ENCODE measurements around the gene IFNA10.
"Not testable (repeated sequence)": the region's sequence is repeated elsewhere in the genome, so short reads cannot be mapped to it uniquely, and the experiment has no call there.

Gene IFNA10

DNA sequence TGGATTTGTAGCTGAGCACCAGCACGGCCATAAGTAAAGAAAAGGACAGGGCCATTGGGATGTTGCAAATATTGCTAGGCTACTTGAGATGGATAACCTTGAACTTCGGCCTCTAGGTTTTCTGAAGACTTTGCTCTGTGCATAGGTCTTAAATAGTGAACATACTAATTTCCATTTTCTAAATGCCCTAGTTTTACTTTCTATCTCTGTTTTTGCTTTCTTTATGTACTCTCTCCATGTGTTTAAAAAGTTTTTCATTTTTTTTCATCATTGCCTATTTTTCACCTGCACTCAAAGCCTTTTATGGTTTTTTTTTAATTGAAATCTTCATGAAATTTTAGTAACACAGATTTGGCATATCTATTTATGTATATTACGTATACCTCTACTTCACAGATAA lies at the start of gene IFNA10:
TSS of gene IFNA10 (minus strand) at position 101 of the 400 bp plus-strand sequence. CDS start at position 55, 46 bp downstream.
- DNase-seq (ENCODE audit: extremely low spot score, insufficient read length, low read depth); FAIRE-seq: not testable (repeated sequence)

DNA sequence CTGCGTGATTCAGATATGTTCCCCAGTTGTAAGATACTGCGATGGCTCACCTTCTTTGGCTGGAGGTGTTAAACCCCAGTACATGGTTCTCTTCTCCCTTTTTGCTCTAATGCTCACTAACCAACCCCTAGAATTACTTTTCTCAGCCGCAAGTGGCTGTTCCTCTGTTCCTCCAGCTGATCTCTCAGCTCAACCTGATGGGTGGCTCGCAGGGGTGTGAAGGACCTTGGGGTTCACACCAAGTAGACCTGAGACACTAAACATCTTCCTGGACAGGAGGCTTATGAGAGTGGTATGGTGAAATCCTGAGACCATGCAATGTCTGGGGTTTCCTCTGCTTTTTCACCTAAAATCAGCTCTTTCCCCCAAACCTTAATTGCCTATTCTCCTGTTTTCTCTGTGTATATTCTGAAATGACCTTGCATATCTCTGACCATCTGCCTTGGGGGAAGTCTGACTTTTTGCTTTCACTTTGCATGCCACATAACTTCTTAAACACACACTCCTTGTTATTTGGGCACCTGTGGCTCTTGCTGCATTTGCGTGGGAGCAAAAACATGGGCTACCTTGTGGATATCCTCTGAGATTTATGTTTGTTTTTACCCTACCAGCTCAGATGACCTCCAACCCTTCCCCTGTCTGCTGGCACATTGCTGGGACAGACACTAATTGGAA lies 48.7 kb upstream of the IFNA10 start:
- peak; percentile 84 for FAIRE-seq
- no peak for DNase-seq (ENCODE audit: extremely low spot score, insufficient read length, low read depth)

DNA sequence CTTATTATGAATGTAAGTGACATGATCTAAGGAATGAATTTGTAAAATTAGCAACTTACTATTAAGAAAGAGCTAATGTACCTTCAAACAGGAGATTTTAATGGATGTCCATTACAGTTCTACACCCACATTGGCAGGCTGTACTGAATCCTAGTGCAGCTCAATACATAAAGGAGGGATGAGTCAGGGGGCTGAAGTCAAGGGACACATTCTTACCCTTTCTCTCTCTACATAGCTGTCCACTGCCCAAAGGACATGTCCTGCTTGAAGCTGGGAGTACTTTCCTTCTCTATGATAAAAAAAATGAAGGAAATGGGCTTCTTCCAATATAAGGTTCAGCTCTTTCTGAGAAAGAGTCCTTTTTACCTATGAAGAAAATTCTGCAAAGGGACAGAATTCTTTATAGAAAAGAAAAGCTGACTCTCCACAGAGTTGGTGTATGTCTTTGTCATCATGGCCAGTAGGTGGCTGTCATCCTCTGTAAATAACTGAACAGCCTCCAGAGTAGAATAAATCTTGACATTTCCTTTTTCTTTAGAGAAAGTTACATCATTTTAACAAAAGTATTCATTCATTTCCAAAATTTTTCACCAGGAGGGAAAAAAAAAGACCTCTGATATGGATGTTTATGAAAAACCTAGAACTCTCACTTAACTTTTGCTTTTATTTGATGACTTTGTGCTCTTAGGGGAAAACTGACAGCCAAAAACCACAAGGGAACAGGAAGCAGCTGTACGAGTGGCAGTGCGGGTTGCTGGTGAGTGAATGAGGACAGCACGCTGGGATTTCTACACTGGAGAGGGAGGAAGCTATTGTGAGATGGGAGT lies 46.0 kb upstream of the IFNA10 start:
- FAIRE-seq (peak; percentile 84), DNase-seq (ENCODE audit: extremely low spot score, insufficient read length, low read depth) (no peak)

DNA sequence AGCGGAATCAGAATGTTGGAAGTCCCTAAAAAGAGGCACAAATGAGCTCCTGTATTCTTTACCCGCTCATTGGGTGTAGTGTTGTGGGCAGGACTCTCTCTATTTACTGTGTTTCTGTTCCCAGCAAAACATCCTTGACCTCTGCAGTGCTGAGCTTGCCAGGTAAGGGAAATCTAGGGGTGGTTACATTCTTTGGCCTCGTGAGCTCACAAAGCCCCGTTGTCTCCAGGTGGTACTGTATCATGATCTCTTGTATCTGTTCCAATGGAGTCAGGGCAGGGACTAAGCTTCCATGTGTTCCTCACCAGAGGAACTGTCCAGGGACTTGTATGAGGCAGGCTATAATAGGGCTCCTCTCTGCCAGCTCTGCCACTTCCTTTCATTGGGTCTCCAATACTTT lies 44.7 kb upstream of the IFNA10 start:
- FAIRE-seq (no peak), DNase-seq (ENCODE audit: extremely low spot score, insufficient read length, low read depth) (no peak)

DNA sequence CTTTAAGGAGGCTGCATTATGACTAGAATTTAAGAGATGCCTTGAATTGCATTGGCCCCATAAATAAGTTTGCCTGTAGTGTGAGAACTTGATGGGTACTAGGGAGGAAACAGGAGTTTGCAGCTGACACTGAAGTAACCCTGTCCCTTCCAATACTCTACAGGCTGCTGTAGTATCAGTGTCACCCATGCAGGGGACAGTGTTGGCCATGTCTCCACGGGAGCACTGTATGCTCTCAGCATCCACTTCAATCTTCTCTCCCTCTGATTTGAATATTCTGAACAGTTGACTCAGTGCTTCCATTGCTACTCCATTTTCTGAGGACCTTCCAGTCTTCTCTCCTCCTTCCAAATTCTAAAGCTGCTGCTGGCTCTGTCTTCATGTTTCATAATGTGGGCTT lies 44.2 kb upstream of the IFNA10 start:
- no peak for DNase-seq (ENCODE audit: extremely low spot score, insufficient read length, low read depth)
- FAIRE-seq = no peak

GRCh38 chr9:21244836-21245235 lies 37.9 kb upstream of the IFNA10 start:
- FAIRE-seq (peak; percentile 72), DNase-seq (ENCODE audit: extremely low spot score, insufficient read length, low read depth) (no peak)

DNA sequence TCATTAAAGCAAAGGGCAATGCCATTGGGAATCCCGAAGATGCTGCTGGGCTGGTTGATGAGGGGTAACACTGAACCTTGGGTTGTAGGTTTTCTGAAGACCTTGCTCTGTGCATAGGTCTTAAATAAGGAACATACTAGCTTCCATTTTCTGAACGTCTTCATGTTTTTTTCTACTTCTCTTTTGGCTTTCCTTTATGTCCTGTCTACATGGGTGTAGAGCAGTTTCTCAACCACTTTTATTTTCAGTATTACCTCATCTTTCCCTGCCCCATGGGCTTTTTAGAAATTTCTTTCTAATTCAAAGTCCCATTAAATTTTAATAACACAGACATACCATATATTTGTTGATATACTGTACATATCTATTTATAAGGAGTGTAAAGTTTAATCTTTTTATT lies 33.0 kb upstream of the IFNA10 start, which contains the start of gene IFNA14:
TSS of gene IFNA14 (minus strand) at position 95 of the 400 bp plus-strand sequence. CDS start at position 25, 70 bp downstream.
- FAIRE-seq = peak; percentile 26
- no peak for DNase-seq (ENCODE audit: extremely low spot score, insufficient read length, low read depth)

GRCh38 chr9:21236360-21236714 lies 29.4 kb upstream of the IFNA10 start:
- FAIRE-seq; DNase-seq (ENCODE audit: extremely low spot score, insufficient read length, low read depth): not testable (repeated sequence)

DNA sequence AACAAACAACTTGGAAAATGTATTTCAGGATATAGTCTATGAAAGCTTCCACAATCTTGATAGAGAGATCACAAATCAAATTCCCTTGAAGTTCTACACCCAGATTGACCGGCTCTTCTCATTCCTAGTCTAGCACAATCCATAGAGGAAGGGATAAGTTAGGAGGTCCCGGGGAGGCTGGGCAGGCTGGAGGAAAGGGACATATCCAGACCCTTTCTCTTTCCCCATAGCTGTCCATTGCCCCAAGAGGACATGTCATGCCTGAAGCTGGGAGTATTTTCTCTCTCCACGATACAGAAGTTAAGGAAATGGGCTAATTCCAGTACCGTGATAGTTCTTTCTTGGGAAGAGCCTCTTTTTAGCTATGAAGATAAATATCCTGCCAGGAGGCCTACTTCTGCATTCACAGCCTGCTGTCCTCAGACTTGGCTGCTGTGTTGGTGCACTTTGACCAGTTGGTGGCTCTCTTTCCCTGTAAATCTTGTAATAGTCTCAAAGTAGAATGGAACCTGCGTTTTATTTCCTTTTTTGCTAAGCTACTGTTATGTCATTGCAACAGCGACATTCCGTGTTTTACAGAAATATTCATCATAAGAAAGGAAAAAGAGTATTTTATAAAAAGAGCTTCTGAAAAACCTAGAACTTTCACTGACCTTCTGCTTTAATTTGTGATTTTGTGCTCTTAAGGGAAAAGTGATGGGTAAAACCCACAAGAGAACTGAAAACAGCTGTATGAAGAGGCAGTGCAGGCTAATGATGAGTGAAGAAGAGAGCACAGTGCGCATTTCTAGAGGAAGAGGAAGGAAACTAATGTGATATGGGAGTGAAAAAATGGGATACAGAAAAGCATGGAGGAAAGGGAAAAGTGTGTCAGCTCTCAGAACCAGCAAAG lies 28.8 kb upstream of the IFNA10 start:
- not testable (repeated sequence) for DNase-seq (ENCODE audit: extremely low spot score, insufficient read length, low read depth)
- peak; percentile 86 for FAIRE-seq

GRCh38 chr9:21234153-21234687 lies 27.3 kb upstream of the IFNA10 start:
- DNase-seq (ENCODE audit: extremely low spot score, insufficient read length, low read depth) (no peak), FAIRE-seq (no peak)

DNA sequence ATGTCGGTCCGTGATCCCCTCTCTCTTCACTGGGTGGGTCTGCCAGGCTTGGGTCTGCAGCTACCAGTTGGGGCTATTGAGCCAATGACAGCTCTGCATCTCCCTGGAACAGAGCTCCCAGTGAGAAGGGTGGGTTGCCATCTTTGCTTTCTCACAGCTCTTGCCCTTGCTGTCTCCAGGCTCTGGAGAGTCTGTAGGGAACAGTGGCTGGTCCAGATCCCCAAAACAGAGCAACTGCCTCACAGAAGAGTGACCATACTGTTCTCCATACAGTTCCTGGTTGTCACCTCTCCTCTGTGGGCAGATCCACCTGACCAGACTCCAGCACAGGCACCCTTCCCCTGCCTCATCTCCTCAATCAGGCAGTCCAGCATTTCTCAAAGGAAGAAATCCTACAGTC lies 26.3 kb upstream of the IFNA10 start:
- DNase-seq (ENCODE audit: extremely low spot score, insufficient read length, low read depth) (no peak), FAIRE-seq (no peak)

DNA sequence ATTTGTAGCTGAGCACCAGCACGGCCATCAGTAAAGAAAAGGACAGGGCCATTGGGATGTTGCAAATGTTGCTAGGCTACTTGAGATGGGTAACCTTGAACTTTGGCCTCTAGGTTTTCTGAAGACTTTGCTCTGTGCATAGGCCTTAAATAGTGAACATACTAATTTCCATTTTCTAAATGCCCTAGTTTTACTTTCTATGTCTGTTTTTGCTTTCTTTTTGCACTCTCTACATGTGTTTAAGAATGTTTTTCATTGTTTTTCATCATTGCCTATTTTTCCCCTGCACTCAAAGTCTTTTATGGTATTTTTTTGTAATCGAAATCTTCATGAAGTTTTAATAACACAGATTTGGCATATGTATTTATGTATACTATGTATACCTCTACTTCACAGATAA lies 21.2 kb upstream of the IFNA10 start, which contains the start of gene IFNA17:
TSS of gene IFNA17 (minus strand) at position 101 of the 400 bp plus-strand sequence. CDS start at position 52, 49 bp downstream.
- FAIRE-seq = no peak
- DNase-seq (ENCODE audit: extremely low spot score, insufficient read length, low read depth) = no peak

DNA sequence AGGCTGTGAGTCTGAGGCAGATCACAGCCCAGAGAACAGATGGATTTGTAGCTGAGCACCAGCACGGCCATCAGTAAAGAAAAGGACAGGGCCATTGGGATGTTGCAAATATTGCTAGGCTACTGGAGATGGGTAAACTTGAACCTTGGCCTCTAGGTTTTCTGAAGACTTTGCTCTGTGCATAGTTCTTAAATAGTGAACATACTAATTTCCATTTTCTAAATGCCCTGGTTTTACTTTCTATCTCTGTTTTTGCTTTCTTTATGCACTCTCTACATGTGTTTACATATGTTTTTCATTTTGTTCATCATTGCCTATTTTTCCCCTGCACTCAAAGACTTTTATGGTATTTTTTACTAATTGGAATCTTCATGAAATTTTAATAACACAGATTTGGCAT lies 10.3 kb upstream of the IFNA10 start, which contains the start of gene IFNA16:
TSS of gene IFNA16 (minus strand) at position 101 of the 400 bp plus-strand sequence. CDS start at position 95, 6 bp downstream.
- DNase-seq (ENCODE audit: extremely low spot score, insufficient read length, low read depth); FAIRE-seq: not testable (repeated sequence)

DNA sequence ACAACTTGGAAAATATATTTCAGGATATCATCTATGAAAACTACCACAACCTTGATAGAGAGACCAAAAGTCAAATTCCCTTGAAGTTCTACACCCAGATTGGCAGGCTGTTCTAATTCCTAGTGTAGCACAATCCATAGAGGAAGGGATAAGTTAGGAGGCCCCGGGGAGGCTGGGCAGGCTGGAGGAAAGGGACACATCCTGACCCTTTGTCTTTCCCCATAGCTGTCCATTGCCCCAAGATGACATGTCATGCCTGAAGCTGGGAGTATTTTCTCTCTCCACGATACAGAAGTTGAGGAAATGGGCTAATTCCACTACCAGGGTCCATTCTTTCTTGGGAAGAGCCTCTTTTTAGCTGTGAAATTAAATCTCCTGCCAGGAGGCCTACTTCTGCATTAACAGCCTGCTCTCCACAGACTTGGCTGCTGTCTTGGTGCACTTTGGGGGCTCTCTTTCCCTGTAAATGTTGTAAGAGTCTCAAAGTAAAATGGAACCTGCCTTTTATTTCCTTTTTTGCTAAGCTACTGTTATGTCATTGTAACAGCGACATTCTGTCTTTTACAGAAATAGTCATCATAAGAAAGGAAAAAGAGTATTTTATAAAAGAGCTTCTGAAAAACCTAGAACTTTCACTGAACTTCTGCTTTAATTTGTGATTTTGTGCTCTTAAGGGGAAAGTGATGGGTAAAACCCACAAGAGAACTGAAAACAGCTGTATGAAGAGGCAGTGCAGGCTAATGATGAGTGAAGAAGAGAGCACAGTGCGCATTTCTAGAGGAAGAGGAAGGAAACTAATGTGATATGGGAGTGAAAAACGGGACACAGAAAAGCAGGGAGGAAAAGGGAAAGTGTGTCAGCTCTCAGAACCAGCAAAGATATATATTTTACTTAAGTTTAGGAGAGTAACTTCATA lies 6.7 kb upstream of the IFNA10 start:
- not testable (repeated sequence) for DNase-seq (ENCODE audit: extremely low spot score, insufficient read length, low read depth)
- FAIRE-seq = peak; percentile 64

DNA sequence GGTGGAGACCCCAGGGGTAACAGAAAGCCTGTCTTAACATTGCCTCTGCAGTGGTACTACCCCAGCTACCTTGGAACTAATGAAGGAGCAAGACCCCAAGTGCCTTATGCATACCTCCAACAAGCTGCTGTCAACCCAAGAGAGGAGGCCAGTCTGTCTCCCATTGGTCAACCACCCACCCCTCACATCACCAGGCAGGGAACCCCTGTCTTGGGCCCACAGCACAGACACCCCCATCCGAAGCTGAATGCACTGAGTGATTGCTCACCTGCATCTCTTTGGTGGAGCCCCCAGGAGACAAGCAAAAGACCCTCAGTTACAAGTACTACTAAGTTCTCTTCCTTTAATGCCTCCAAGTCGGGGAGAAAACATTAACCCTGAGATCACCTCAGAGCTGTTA lies 5.2 kb upstream of the IFNA10 start:
- not testable (repeated sequence) for DNase-seq (ENCODE audit: extremely low spot score, insufficient read length, low read depth); FAIRE-seq

DNA sequence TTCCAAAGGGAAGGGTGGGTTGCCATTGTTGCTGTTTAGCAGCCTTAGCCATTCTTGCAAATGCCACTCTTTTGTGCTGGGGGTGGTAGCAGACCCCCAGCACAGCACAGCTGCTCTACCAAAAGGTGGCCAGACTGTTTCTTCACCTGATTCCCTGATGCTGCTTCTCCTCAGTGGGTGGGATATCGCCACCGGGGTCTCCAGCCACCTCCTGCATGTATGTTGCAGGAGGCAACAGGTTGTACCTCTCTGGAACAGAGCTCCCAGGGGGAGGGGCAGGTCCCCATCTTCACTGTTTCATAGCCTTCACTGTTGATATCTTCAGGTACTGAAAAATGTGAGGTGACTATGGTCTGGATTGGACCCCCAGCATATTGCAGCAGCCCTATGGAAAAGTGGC lies 3.8 kb upstream of the IFNA10 start:
- DNase-seq (ENCODE audit: extremely low spot score, insufficient read length, low read depth); FAIRE-seq: not testable (repeated sequence)

DNA sequence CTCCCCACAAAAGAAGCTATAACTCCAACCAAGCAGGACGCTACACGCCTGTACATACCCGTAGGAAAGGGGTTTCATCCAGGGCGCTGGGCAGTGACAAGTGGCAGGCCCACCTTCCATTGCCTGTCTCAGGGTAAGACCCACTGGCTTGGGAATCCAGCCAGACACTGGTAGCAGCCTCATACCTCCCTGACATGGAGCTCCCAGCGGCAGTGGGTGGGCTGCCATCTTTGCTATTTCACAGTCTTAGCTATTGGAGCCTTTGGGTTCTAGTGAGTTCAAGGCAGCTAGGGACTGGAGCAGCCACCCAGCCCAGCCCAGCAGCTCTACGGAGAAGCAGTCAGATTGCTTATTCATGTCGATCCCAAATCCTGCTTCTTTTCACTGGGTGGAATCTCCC lies 3.4 kb upstream of the IFNA10 start:
- FAIRE-seq = no peak

GRCh38 chr9:21205204-21205603 lies 1.7 kb downstream of the IFNA10 start:
- DNase-seq (ENCODE audit: extremely low spot score, insufficient read length, low read depth) = no peak
- FAIRE-seq = no peak

More for the DNA sequence above, 3.4 kb upstream of the IFNA10 start:
- DNase-seq (ENCODE audit: extremely low spot score, insufficient read length, low read depth) = no peak

- not testable (repeated sequence) for FAIRE-seq; DNase-seq (ENCODE audit: extremely low spot score, insufficient read length, low read depth)
Measured at GRCh38 chr9:21202105-21202504, 4.8 kb downstream of the IFNA10 start, which contains the start of gene IFNA7. Gene IFNA7 (minus strand): TSS chr9:21202205. CDS start chr9:21202165, 40 bp downstream.
